Lower lobe of right lung (tissue), 2 donors: ENCODE results near the gene TENT5C. TPM values are rescaled to one million over a fixed set of nuclear protein-coding genes. Genes with fewer than 3 reads are reported as not detected.

Source experiments
- ATAC-seq, 2 donors: fragments of 200-7000 bp; cut with Tn5 transposase; one replicate each; pipeline ENCODE4 v1.9.1; 2020 to 2022; ENCODE audit warnings: mild to moderate bottlenecking in 2 of 2, moderate library complexity in 2 of 2
- DNase-seq: peaks from one replicate; pipeline ENCODE4 v3.0.0-alpha.2; 2020
- H3K27ac ChIP-seq: fragments of 200-600 bp; one replicate; pipeline ENCODE4 v1.8.0; 2022
- H3K27me3 ChIP-seq: fragments of 200-600 bp; one replicate; pipeline ENCODE4 v1.8.0; 2022; ENCODE audit warnings: low read depth
- H3K36me3 ChIP-seq: fragments of 200-600 bp; one replicate; pipeline ENCODE4 v1.8.0; 2022; ENCODE audit warnings: mild to moderate bottlenecking
- H3K4me1 ChIP-seq: fragments of 200-600 bp; one replicate; pipeline ENCODE4 v1.8.0; 2022
- H3K4me3 ChIP-seq: fragments of 200-600 bp; one replicate; pipeline ENCODE4 v1.8.0; 2022; ENCODE audit warnings: mild to moderate bottlenecking
- H3K9me3 ChIP-seq: fragments of 200-600 bp; one replicate; pipeline ENCODE4 v1.8.0; 2022
- CTCF ChIP-seq: fragments of 200-600 bp; IDR thresholded peaks from one replicate; pipeline ENCODE4 v1.8.0; 2022; ENCODE audit warnings: antibody characterized with exemption, mild to moderate bottlenecking
- intact Hi-C: fragments of 100-400 bp; cut with DNase I; formaldehyde crosslinking; loops from one replicate; pipeline ENCODE4 v1.11.0; 2022
- total RNA-seq: library from RNA; stranded (reverse); fragmentation: NEBNext Ultra II Directional; extraction: Animal tissue kit (Norgen Biotek cat#: 25700); gene quantifications from one replicate; pipeline ENCODE4 v1.2.1, GENCODE V29; 2021
- donor health status: DM: no; HTN: yes; CAD: no; lungs with severe emphysema.

The TENT5C gene
- total RNA-seq, 1 donor from 2014 or later: 23.2 TPM

- no peaks in the 10 kb centered on the region for H3K9me3 ChIP-seq
- TF ChIP-seq CTCF: no peak
- H3K4me3 ChIP-seq: no peak overlapping the region
- ATAC-seq: no peak
- intact Hi-C loops: no loop called here
- H3K36me3 ChIP-seq: no peaks in the 10 kb centered on the region
- peaks cover 9% of the 10 kb centered on the region for H3K4me1 ChIP-seq
- H3K27ac ChIP-seq: no peak overlapping the region
- no peak for DNase-seq
- H3K27me3 ChIP-seq: no peaks in the 10 kb centered on the region
Measured at GRCh38 chr1:117573386-117574023, 32.3 kb upstream of the TENT5C start.

GRCh38 chr1:117574161-117574835 lies 31.6 kb upstream of the TENT5C start:
- intact Hi-C loops: no loop called here
- Histone ChIP-seq H3K27ac (no peak overlapping the region), H3K4me3 (no peak overlapping the region), H3K9me3 (no peaks in the 10 kb centered on the region), H3K27me3 (no peaks in the 10 kb centered on the region), H3K4me1 (peaks cover 9% of the 10 kb centered on the region), H3K36me3 (no peaks in the 10 kb centered on the region)
- no peak for ATAC-seq
- no peak for TF ChIP-seq CTCF
- no peak for DNase-seq

- Histone ChIP-seq H3K4me3 (no peak overlapping the region), H3K27ac (no peak overlapping the region), H3K4me1 (peaks cover 5% of the 10 kb centered on the region), H3K36me3 (no peaks in the 10 kb centered on the region), H3K9me3 (no peaks in the 10 kb centered on the region), H3K27me3 (no peaks in the 10 kb centered on the region)
- TF ChIP-seq CTCF: no peak
- DNase-seq (no peak), ATAC-seq (no peak)
- intact Hi-C loops: no loop called here
Measured at GRCh38 chr1:117575586-117576225, 30.1 kb upstream of the TENT5C start.

- H3K36me3 ChIP-seq: no peaks in the 10 kb centered on the region
- intact Hi-C loops: no loop called here
- ATAC-seq: no peak
- H3K4me1 ChIP-seq: peaks cover 5% of the 10 kb centered on the region
- H3K4me3 ChIP-seq: no peak overlapping the region
- H3K27ac ChIP-seq: no peak overlapping the region
- H3K27me3 ChIP-seq: no peaks in the 10 kb centered on the region
- H3K9me3 ChIP-seq: no peaks in the 10 kb centered on the region
- TF ChIP-seq CTCF: no peak
- no peak for DNase-seq
Measured at GRCh38 chr1:117576236-117576635, 29.6 kb upstream of the TENT5C start.

- Histone ChIP-seq H3K27me3 (no peaks in the 10 kb centered on the region), H3K36me3 (no peaks in the 10 kb centered on the region), H3K4me3 (no peak overlapping the region), H3K9me3 (no peaks in the 10 kb centered on the region), H3K27ac (no peak overlapping the region), H3K4me1 (peaks cover 4% of the 10 kb centered on the region)
- peak; percentile 42 to 54 for ATAC-seq
- no peak for DNase-seq
- no peak for TF ChIP-seq CTCF
- intact Hi-C loops: no loop called here
Measured at GRCh38 chr1:117577191-117577885, 28.5 kb upstream of the TENT5C start.
